ENCODE measurements around the gene ATP4B. TPM values are rescaled to one million over a fixed set of nuclear protein-coding genes. Genes with fewer than 3 reads are reported as not detected.

The ATP4B gene
- total and polyA plus RNA-seq, 2 donors (not counting 3 experiments of a cell fraction or from before 2014, with no cell fraction given), result 0.06 TPM; not detected in 1

DNA sequence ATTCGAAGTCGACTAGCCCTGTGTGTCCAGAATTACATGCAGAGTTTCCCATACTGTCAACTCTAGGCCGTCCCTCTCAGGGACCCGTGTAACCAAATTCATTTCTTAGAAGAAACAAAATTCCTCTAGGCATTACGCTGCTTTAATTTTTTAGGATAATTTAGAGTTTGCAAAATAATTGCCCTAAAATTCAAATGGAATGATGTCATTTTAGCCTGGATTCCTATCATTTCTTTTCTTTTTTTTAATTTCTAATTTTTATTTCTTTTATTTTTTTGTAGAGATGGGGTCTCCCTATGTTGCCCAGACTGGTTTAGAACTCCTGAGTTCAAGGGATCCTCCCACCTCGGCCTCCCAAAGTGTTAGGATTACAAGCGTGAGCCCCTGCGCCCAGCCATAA is 1.3 kb upstream of the ATP4B start:
- TF ChIP-seq, protein P1, sequence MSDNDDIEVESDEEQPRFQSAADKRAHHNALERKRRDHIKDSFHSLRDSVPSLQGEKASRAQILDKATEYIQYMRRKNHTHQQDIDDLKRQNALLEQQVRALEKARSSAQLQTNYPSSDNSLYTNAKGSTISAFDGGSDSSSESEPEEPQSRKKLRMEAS (IDR thresholded peaks at IDR 0.05; ENCODE audit: insufficient read depth, insufficient read length), result no peak
- TF ChIP-seq GATA2 (IDR thresholded peaks at IDR 0.05; ENCODE audit: insufficient read depth, insufficient read length, low read depth, low read length) (no peak), EZH2 (IDR thresholded peaks at IDR 0.05; ENCODE audit: borderline replicate concordance, low read depth, low read length, severe bottlenecking) (no peak), MYC (IDR thresholded peaks at IDR 0.05; ENCODE audit: low read depth, low read length) (no peak), POLR2A (IDR thresholded peaks at IDR 0.05; ENCODE audit: low read depth, low read length) (no peak), FOS (IDR thresholded peaks at IDR 0.05; ENCODE audit: borderline replicate concordance, insufficient read depth, low read length) (no peak), POLR2AphosphoS5 (IDR thresholded peaks at IDR 0.05; ENCODE audit: insufficient read depth, low read depth, low read length) (no peak), JUN (IDR thresholded peaks at IDR 0.05; ENCODE audit: borderline replicate concordance, insufficient read depth, insufficient read length, low read depth) (no peak)
- TF ChIP-seq, protein P2, sequence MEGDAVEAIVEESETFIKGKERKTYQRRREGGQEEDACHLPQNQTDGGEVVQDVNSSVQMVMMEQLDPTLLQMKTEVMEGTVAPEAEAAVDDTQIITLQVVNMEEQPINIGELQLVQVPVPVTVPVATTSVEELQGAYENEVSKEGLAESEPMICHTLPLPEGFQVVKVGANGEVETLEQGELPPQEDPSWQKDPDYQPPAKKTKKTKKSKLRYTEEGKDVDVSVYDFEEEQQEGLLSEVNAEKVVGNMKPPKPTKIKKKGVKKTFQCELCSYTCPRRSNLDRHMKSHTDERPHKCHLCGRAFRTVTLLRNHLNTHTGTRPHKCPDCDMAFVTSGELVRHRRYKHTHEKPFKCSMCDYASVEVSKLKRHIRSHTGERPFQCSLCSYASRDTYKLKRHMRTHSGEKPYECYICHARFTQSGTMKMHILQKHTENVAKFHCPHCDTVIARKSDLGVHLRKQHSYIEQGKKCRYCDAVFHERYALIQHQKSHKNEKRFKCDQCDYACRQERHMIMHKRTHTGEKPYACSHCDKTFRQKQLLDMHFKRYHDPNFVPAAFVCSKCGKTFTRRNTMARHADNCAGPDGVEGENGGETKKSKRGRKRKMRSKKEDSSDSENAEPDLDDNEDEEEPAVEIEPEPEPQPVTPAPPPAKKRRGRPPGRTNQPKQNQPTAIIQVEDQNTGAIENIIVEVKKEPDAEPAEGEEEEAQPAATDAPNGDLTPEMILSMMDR (IDR thresholded peaks at IDR 0.05; ENCODE audit: extremely low read depth in 1 of 2, insufficient read depth in 1 of 2, low read depth in 1 of 2, low read length in 2 of 2), result no peak
- intact Hi-C loops (cut with micrococcal nuclease) (no loop called here), dilution Hi-C loops (cut with MboI; ENCODE audit: extremely low pct_ligation_motif_present, low sequenced_read_pairs) (no loop called here)
- DNase-seq (ENCODE audit: low read depth, low spot score), result no peak
- Histone ChIP-seq H3K27ac (ENCODE audit: insufficient read depth, low read depth, low read length) (no peak overlapping the region), H4K20me1 (replicated peaks; ENCODE audit: control insufficient read depth, extremely low read depth, insufficient read depth, low read length) (no peaks in the 10 kb centered on the region), H3K9me1 (replicated peaks; ENCODE audit: control insufficient read depth, extremely low read depth, insufficient read depth, low read length) (no peaks in the 10 kb centered on the region), H3K4me1 (ENCODE audit: control insufficient read depth, extremely low read depth, insufficient read depth, low read length) (no peaks in the 10 kb centered on the region), H3K9me3 (replicated peaks; ENCODE audit: control insufficient read depth, insufficient read depth, low read length) (no peaks in the 10 kb centered on the region), H2AFZ (ENCODE audit: low read depth, low read length) (no peak overlapping the region), H3K9ac (replicated peaks; ENCODE audit: extremely low read depth, insufficient read depth, low read length) (no peak overlapping the region), H3K4me3 (replicated peaks in 1 of 3; ENCODE audit: insufficient read depth in 1 of 3, low read depth in 1 of 3, low read length in 3 of 3) (no peak overlapping the region), H3K27me3 (ENCODE audit: control insufficient read depth in 2 of 2, insufficient read depth in 2 of 2, low read length in 2 of 2) (peaks cover 2 to 8% of the 10 kb centered on the region in 2 experiments), H3K79me2 (ENCODE audit: control insufficient read depth, insufficient read depth, low read length) (no peaks in the 10 kb centered on the region), H3K36me3 (ENCODE audit: control insufficient read depth in 2 of 2, extremely low read depth in 1 of 2, insufficient read depth in 2 of 2, low read length in 2 of 2) (no peaks in the 10 kb centered on the region), H3K4me2 (ENCODE audit: insufficient read depth, low read length) (no peak overlapping the region)
- ChIA-PET CTCF (no interaction called here), POLR2A (no interaction called here)
- FAIRE-seq, result no peak
- no TSS peak for BruUV-seq (replicated peaks)

Measured in endothelial cell of umbilical vein (primary cell).